ENCODE measurements around the gene GDF11. TPM values are rescaled to one million over a fixed set of nuclear protein-coding genes. Genes with fewer than 3 reads are reported as not detected.

Gene GDF11
- total and polyA plus RNA-seq, 2 of the 8 experiments (the other 6 are each of a cell fraction or from before 2014, with no cell fraction given) = 12.1 to 15.1 TPM

- TF ChIP-seq CHD7 (IDR thresholded peaks at IDR 0.05; ENCODE audit: insufficient replicate concordance, low read length) (no peak), MAFK (IDR thresholded peaks at IDR 0.05; ENCODE audit: low read depth, low read length) (no peak), HDAC2 (IDR thresholded peaks at IDR 0.05; ENCODE audit: borderline replicate concordance in 1 of 2, low read depth in 2 of 2, low read length in 2 of 2) (no peak), SAP30 (IDR thresholded peaks at IDR 0.05; ENCODE audit: insufficient read depth, insufficient replicate concordance, low read length) (no peak), JUN (IDR thresholded peaks at IDR 0.05; ENCODE audit: low read depth, low read length) (no peak), CBX5 (IDR thresholded peaks at IDR 0.05; ENCODE audit: low read depth, low read length) (no peak), KDM5A (IDR thresholded peaks at IDR 0.05; ENCODE audit: low read length) (no peak), CTBP2 (IDR thresholded peaks at IDR 0.05; ENCODE audit: borderline replicate concordance, insufficient read depth, insufficient read length, low read length) (no peak), PHF8 (conservative IDR thresholded peaks at IDR 0.05; ENCODE audit: low read depth, low read length) (no peak), BCL11A (IDR thresholded peaks at IDR 0.05; ENCODE audit: low read depth in 2 of 2, low read length in 2 of 2) (no peak), POLR2AphosphoS5 (IDR thresholded peaks at IDR 0.05; ENCODE audit: low read depth, low read length) (no peak), TCF12 (IDR thresholded peaks at IDR 0.05; ENCODE audit: low read depth, low read length) (no peak)
These were observed 46.8 kb upstream of the GDF11 start (continued) for GRCh38 chr12:55696141-55696540.

Measured in H1 (cell line).